ENCODE data around the gene OR9K2. TPM values are rescaled to one million over a fixed set of nuclear protein-coding genes. Genes with fewer than 3 reads are reported as not detected.
"Not testable (repeated sequence)": the region's sequence is repeated elsewhere in the genome, so short reads cannot be mapped to it uniquely, and the experiment has no call there.

OR9K2 gene
- total and polyA plus RNA-seq, 12 donors = not detected

DNA sequence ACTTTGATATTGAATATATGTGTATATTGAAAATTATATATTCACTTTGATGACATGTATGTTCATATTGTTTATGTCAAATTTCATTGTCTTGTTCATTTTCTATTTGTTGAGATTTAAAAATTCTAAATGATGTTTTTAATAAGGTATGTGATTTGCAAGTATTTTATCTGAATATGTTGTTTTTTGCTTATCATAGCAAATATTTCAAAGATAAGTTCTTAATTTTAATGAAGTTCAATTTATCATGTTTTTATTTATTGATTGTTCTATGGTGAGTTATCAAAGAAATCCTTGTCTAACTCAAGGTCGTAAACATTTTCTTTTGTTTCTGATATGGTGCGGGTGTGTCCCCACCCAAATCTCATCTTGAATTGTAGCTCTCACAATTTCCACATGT lies 45.2 kb downstream of the OR9K2 start:
- ATAC-seq (no peak), DNase-seq (no peak)
- Histone ChIP-seq H3K4me1 (no peaks in the 10 kb centered on the region), H3K27ac (no peak overlapping the region), H3K36me3 (no peaks in the 10 kb centered on the region), H3K9me3 (no peaks in the 10 kb centered on the region), H3K27me3 (no peaks in the 10 kb centered on the region), H3K4me3 (no peak overlapping the region)
- intact Hi-C loops (cut with DNase I) = no loop called here
- no peak for TF ChIP-seq CTCF (IDR thresholded peaks at IDR 0.05)
- 90 to 91% methylated on average over 2 of the region's 2 CpGs for WGBS, 2 donors

DNA sequence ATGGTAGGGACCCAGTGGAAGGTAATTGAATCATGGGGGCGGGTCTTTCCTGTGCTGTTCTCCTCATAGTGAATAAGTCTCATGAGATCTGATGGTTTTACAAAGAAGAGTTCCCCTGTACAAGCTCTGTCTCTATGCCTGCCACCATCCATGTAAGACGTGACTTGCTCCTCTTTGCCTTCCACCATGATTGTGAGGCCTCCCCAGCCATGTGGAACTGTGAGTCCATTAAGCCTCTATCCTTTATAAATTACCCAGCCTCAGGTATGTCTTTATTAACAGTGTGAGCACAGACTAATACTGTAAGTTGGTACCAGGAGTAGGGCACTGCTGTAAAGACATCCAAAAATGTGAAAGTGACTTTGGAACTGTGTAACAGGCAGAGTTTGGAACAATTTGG lies 45.6 kb downstream of the OR9K2 start:
- H3K27ac ChIP-seq; H3K4me1 ChIP-seq; H3K4me3 ChIP-seq; H3K27me3 ChIP-seq; DNase-seq; ATAC-seq; H3K36me3 ChIP-seq; H3K9me3 ChIP-seq; intact Hi-C loops (cut with DNase I): not testable (repeated sequence)
- 53 to 72% methylated on average over 2 of the region's 2 CpGs for WGBS, 2 donors

GRCh38 chr12:55172686-55173085 lies 46.5 kb downstream of the OR9K2 start:
- WGBS, 2 donors = 31 to 32% methylated on average over 1 of the region's 1 CpG
- intact Hi-C loops (cut with DNase I) = no loop called here
- no peaks in the 10 kb centered on the region for H3K27me3 ChIP-seq

GRCh38 chr12:55173456-55173855 lies 47.2 kb downstream of the OR9K2 start:
- Histone ChIP-seq H3K9me3 (no peaks in the 10 kb centered on the region), H3K36me3 (no peaks in the 10 kb centered on the region), H3K4me1 (no peaks in the 10 kb centered on the region), H3K27me3 (peaks cover 0 to under 1% (median 0%) of the 10 kb centered on the region in 7 donors), H3K4me3 (no peak overlapping the region), H3K27ac (no peak overlapping the region)
- intact Hi-C loops (cut with DNase I) = no loop called here
- no peak for TF ChIP-seq CTCF (IDR thresholded peaks at IDR 0.05)
- WGBS, 2 donors = 67 to 91% methylated on average over 2 of the region's 2 CpGs
- no peak for ATAC-seq
- no peak for DNase-seq

More at GRCh38 chr12:55172686-55173085, 46.5 kb downstream of the OR9K2 start:
- Histone ChIP-seq H3K27ac (no peak overlapping the region), H3K9me3 (no peaks in the 10 kb centered on the region), H3K36me3 (no peaks in the 10 kb centered on the region), H3K4me1 (no peaks in the 10 kb centered on the region), H3K4me3 (no peak overlapping the region)
- ATAC-seq (no peak), DNase-seq (no peak)
- no peak for TF ChIP-seq CTCF (IDR thresholded peaks at IDR 0.05)

Other genes starting within 250 kb of the OR9K2 start
- gene TESPA1, start 141.6 kb upstream of the OR9K2 start, total RNA-seq = 1 to 10 TPM in 4 of 10 donors, under 1 TPM in 6; 0.17 to 1.4 (median 0.82) TPM
- gene TESPA1, start 141.6 kb upstream of the OR9K2 start, polyA plus RNA-seq = under 1 TPM; 0.14 to 0.44 TPM
- gene NEUROD4, start 106.4 kb upstream of the OR9K2 start, total RNA-seq = not detected
- gene NEUROD4, start 106.4 kb upstream of the OR9K2 start, polyA plus RNA-seq = not detected
- not detected for gene OR10A7, start 94.6 kb downstream of the OR9K2 start, total RNA-seq
- gene OR10A7, start 94.6 kb downstream of the OR9K2 start, polyA plus RNA-seq = not detected
- gene OR6C74, start 118.2 kb downstream of the OR9K2 start, total RNA-seq = not detected
- not detected for gene OR6C74, start 118.2 kb downstream of the OR9K2 start, polyA plus RNA-seq
- not detected for gene OR6C6, start 170.2 kb downstream of the OR9K2 start, total RNA-seq
- not detected for gene OR6C6, start 170.2 kb downstream of the OR9K2 start, polyA plus RNA-seq
- not detected for gene OR6C1, start 187.9 kb downstream of the OR9K2 start, total RNA-seq
- gene OR6C1, start 187.9 kb downstream of the OR9K2 start, polyA plus RNA-seq = not detected
- gene OR6C3, start 204.3 kb downstream of the OR9K2 start, total RNA-seq = not detected
- not detected for gene OR6C3, start 204.3 kb downstream of the OR9K2 start, polyA plus RNA-seq
- gene OR6C75, start 236.6 kb downstream of the OR9K2 start, total RNA-seq = not detected
- not detected for gene OR6C75, start 236.6 kb downstream of the OR9K2 start, polyA plus RNA-seq

Data from heart right ventricle (tissue), 16 donors.